Pancreas (tissue), 10 donors: ENCODE data around the gene REP15. TPM values are rescaled to one million over a fixed set of nuclear protein-coding genes. Genes with fewer than 3 reads are reported as not detected.

Experiments
- ATAC-seq, 4 donors: fragments of 200-7000 bp; cut with Tn5 transposase; one replicate each; pipeline versions ENCODE4 v1.8.0 to v1.9.1; 2020; ENCODE audit warnings: mild to moderate bottlenecking in 4 of 4, moderate library complexity in 4 of 4
- DNase-seq, 6 donors: peaks; one replicate each; pipeline ENCODE4 v3.0.0-alpha.2; 2020
- FAIRE-seq: peaks from 2 replicates; lab custom pipeline; 2012; peaks lifted over from hg19 to GRCh38; lab: Jason Lieb, UNC
- H3K27ac ChIP-seq, 4 donors: fragments of 200-600 bp; sonication (generic); 1 replicate in 3 of 4; 2 replicates in 1 of 4; pipeline versions ENCODE4 v1.5.0 to v1.8.0; 2020
- H3K27me3 ChIP-seq, 4 donors: fragments of 200-600 bp; one replicate each; pipeline ENCODE4 v1.8.0; 2021
- H3K36me3 ChIP-seq, 3 donors: fragments of 200-600 bp; sonication (generic) in 1 of 3; one replicate each; pipeline versions ENCODE4 v1.5.0 to v1.8.0; 2020 to 2021
- H3K4me1 ChIP-seq, 3 donors: fragments of 200-600 bp; one replicate each; pipeline ENCODE4 v1.8.0; 2021
- H3K4me3 ChIP-seq, 4 donors: fragments of 200-600 bp; sonication (generic) in 2 of 4; one replicate each; pipeline versions ENCODE4 v1.5.0 to v1.8.0; 2020 to 2021
- H3K9me3 ChIP-seq, 4 donors: fragments of 200-600 bp; one replicate each; pipeline ENCODE4 v1.8.0; 2021
- WGBS, 2 donors: extraction: QIAGEN DNeasy Blood & Tissue Kit; methylation state at CpG; one replicate each; pipeline ENCODE4 v1.1.7; 2013; 5-methylcytosine and 5-hydroxymethylcytosine counted together
- intact Hi-C, 3 donors: fragments of 100-400 bp; cut with DNase I; formaldehyde crosslinking; loops; one replicate each; pipeline versions ENCODE4 v1.11.1 to v1.14.2; 2022
- polyA plus RNA-seq, 2 donors: library from polyadenylated mRNA; stranded (reverse); fragments of 200-250 nt; gene quantifications; one replicate each; pipeline ENCODE4 v1.2.3, GENCODE V29; 2013
- total RNA-seq, 6 donors: library from RNA; stranded (reverse); fragmentation: NEBNext Ultra II Directional in 4 of 6; extraction: Animal tissue kit (Norgen Biotek cat#: 25700) in 4 of 6; gene quantifications; one replicate each; pipeline versions ENCODE4 v1.2.1 to v1.2.4, GENCODE V29; 2021 to 2023
- TF ChIP-seq, protein P1 (sequence below), 4 donors: fragments of 200-600 bp; sonication (generic) in 3 of 4; IDR thresholded peaks; one replicate each; pipeline versions ENCODE4 v1.5.0 to v1.8.0; 2021; ENCODE audit warnings: antibody characterized with exemption in 4 of 4
- donor health status: healthy with polysubstance abuse.
- donor health status: DM: no; HTN: no; CAD: no; lungs with moderate emphysema.
- donor health status: DM: no; HTN: no; CAD: no.
- donor health status: control.
- donor health status: control.
- donor health status: Bipolar disorder and iron deficiency.
- donor health status: DM: yes; HTN: yes; CAD: no.
- donor health status: DM: no; HTN: no; CAD: no.
- donor health status: DM: no; HTN: no; CAD: no.
- donor health status: DM: yes; HTN: yes; CAD: no.

The REP15 gene
- total and polyA plus RNA-seq, 8 donors, result 0.39 to 1.5 (median 0.80) TPM; not detected in 1

DNA sequence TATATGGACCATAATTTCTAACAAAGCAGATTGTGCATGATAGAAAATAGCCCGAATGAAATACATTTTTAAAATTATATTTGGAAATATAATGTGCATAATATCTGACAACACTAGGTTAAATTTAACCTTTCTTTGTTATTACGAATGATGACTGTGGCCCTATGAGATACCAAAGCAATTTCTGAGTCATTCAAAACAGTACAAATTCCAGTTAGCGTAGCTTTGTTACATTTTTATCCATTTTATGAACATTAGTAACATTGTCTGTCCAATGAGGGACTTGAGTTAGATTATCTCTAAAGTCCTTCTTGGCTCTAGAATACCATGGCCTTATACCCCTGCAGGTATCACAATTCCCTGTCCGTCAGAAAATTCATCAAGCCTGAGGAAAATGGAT is 39.0 kb upstream of the REP15 start:
- Histone ChIP-seq H3K36me3 (peaks cover 0 to 23% (median 0%) of the 10 kb centered on the region in 3 donors), H3K9me3 (no peaks in the 10 kb centered on the region), H3K27ac (no peak overlapping the region), H3K4me3 (no peak overlapping the region), H3K4me1 (no peaks in the 10 kb centered on the region), H3K27me3 (no peaks in the 10 kb centered on the region)
- 81 to 92% methylated on average over 4 of the region's 4 CpGs for WGBS, 2 donors
- FAIRE-seq (no peak), DNase-seq (no peak), ATAC-seq (no peak)
- TF ChIP-seq, protein P1, sequence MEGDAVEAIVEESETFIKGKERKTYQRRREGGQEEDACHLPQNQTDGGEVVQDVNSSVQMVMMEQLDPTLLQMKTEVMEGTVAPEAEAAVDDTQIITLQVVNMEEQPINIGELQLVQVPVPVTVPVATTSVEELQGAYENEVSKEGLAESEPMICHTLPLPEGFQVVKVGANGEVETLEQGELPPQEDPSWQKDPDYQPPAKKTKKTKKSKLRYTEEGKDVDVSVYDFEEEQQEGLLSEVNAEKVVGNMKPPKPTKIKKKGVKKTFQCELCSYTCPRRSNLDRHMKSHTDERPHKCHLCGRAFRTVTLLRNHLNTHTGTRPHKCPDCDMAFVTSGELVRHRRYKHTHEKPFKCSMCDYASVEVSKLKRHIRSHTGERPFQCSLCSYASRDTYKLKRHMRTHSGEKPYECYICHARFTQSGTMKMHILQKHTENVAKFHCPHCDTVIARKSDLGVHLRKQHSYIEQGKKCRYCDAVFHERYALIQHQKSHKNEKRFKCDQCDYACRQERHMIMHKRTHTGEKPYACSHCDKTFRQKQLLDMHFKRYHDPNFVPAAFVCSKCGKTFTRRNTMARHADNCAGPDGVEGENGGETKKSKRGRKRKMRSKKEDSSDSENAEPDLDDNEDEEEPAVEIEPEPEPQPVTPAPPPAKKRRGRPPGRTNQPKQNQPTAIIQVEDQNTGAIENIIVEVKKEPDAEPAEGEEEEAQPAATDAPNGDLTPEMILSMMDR (IDR thresholded peaks at IDR 0.05), result no peak
- intact Hi-C loops, result loop anchor here in 1 of 3 donors (10.0 kb wide), 1 partner anchor 222 kb away; no protein-coding TSS in a partner anchor

DNA sequence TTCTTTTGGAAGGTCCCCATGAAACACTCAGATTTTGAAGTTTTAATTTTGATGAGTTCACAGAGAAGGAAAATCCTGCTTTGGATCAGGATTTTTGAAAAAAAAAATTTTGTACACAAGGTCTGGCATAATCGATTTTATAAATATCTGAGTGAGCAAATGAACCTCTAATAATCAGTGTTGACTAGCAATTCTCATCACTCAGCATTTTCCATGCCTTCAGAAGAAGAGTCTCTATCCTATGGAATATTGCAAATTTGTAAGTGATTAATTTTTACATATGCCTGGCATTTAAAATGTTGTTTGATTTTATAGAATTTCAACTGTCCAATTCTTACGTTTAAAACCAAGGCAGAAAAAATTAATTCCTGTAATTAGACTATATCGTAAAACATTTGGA is 30.5 kb upstream of the REP15 start:
- ATAC-seq (no peak), DNase-seq (no peak), FAIRE-seq (no peak)
- no peaks in the 10 kb centered on the region for H3K27me3 ChIP-seq
- peaks cover 0 to 28% (median 18%) of the 10 kb centered on the region in 3 donors for H3K36me3 ChIP-seq
- no peak overlapping the region for H3K4me3 ChIP-seq
- H3K27ac ChIP-seq, result no peak overlapping the region
- TF ChIP-seq, protein P1 (IDR thresholded peaks at IDR 0.05), result no peak
- intact Hi-C loops, result no loop called here
- no peaks in the 10 kb centered on the region for H3K4me1 ChIP-seq
- H3K9me3 ChIP-seq, result no peaks in the 10 kb centered on the region
- 76 to 84% methylated on average over 3 of the region's 3 CpGs for WGBS, 2 donors

DNA sequence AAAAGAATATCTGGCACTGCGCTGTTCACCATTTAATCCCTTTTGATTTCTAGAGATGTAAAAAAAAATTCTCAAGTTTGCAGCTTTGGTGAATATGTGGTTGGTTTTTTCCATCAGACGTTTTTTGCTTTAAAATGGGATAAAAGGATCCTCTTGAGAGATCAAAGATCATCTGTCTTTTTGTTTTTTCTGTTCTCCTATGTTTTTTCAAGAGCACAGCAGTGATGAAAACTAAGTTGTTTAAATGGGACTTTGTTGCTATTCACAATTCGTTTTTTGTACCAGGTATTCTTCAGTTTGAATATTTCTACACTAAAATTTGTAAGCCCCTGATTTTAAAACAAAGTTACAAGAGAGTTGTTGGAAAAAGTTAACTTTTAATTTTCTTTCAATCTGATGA is 29.7 kb upstream of the REP15 start:
- no peak for FAIRE-seq

DNA sequence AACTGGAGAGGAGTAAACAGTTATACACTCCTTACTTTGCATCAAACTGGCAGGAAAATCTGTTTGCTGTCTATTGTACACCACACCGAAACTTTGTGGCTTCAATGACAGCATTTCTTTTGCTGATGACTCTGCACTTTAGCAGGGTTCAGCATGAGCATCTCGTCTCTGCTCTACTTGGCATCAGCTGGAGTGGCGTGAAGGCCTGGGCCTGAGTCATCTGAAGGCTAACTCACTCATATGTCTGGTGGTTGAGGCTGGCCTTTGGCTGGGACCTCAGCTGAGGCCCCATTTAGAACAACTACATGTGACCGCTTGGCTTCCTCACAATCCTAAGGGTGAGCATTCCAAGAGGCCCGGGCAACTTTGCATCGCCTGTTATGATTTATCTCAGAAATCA is 28.7 kb upstream of the REP15 start:
- H3K9me3 ChIP-seq, result no peaks in the 10 kb centered on the region
- H3K27ac ChIP-seq, result no peak overlapping the region
- TF ChIP-seq, protein P1 (IDR thresholded peaks at IDR 0.05), result no peak
- WGBS, 2 donors, result 91 to 92% methylated on average over 6 of the region's 6 CpGs
- ATAC-seq, result peak in 1 of 4 donors; percentile 27
- peaks cover 0 to 21% (median 18%) of the 10 kb centered on the region in 3 donors for H3K36me3 ChIP-seq
- H3K27me3 ChIP-seq, result no peaks in the 10 kb centered on the region
- intact Hi-C loops, result no loop called here
- no peak for FAIRE-seq
- no peak overlapping the region for H3K4me3 ChIP-seq
- no peaks in the 10 kb centered on the region for H3K4me1 ChIP-seq
- no peak for DNase-seq

More for the DNA sequence above, 29.7 kb upstream of the REP15 start:
- TF ChIP-seq, protein P1 (IDR thresholded peaks at IDR 0.05), result no peak
- intact Hi-C loops, result no loop called here
- Histone ChIP-seq H3K4me1 (no peaks in the 10 kb centered on the region), H3K36me3 (peaks cover 0 to 21% (median 18%) of the 10 kb centered on the region in 3 donors), H3K27ac (no peak overlapping the region), H3K4me3 (no peak overlapping the region), H3K9me3 (no peaks in the 10 kb centered on the region), H3K27me3 (no peaks in the 10 kb centered on the region)
- WGBS, 2 donors, result 47 to 49% methylated on average over 3 of the region's 3 CpGs
- DNase-seq (no peak), ATAC-seq (no peak)

DNA sequence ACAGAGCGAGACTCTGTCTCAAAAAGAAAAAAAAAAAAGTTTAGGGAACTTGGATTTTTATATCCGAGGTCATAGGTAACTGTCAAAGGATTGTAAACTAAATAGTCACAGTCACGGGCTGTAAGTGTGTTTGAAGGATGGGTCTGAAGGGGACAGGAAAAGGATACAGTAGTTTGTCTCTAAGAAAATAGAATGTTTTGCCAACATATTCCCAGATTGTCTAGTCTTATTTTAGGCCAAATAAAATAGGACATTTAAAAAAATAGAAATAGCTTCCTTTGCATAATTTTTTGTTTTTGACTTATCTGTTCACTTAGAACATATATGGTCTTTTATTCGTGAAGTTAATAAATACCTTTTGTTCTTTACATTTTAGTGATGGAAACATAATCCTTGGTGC is 24.2 kb upstream of the REP15 start:
- no peak for FAIRE-seq
- 84 to 89% methylated on average over 4 of the region's 4 CpGs for WGBS, 2 donors
- Histone ChIP-seq H3K36me3 (peaks cover 0 to 28% (median 18%) of the 10 kb centered on the region in 3 donors), H3K27me3 (no peaks in the 10 kb centered on the region), H3K4me3 (no peak overlapping the region), H3K4me1 (no peaks in the 10 kb centered on the region), H3K9me3 (no peaks in the 10 kb centered on the region), H3K27ac (no peak overlapping the region)
- ATAC-seq, result no peak
- no peak for DNase-seq
- TF ChIP-seq, protein P1 (IDR thresholded peaks at IDR 0.05), result no peak
- intact Hi-C loops, result no loop called here
